ENCODE data around the gene DNAJB8. TPM values are rescaled to one million over a fixed set of nuclear protein-coding genes. Genes with fewer than 3 reads are reported as not detected.

Gene DNAJB8
- total and polyA plus RNA-seq, 2 donors (not counting 1 experiment from before 2014, with no cell fraction given): not detected

DNA sequence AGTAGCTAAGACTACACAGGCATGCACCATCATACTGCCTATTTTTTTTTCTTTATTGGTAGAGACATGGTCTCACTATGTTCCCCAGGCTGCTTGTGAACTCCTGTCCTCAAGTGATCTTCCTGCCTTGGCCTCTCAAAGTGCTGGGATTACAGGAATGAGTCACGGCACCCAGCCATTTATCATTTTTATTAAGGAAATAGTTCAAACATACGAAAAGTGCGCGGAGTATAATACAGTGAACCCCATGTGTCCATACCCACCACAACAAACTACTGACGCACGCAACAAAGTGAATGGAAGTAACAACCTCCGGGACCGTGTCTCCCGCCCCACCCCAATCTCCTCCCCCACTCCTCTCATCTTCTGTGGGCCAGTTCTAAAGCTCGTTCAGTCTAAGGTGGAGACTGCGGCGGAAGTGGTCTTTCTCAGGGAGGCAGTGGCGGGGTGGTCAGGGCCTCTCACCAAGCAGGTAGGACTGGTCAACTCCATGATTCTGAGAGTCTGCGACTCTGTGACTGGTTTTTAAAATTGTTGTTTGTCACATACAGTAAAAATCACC is 42.1 kb downstream of the DNAJB8 start:
- Histone ChIP-seq H3K9me3 (ENCODE audit: control insufficient read depth, insufficient read depth, low read depth, low read length) (no peaks in the 10 kb centered on the region), H3K9ac (ENCODE audit: insufficient read depth, low read length) (no peak overlapping the region), H3K27me3 (ENCODE audit: control insufficient read depth, insufficient read depth, low read length) (peaks cover 5% of the 10 kb centered on the region), H3K79me2 (ENCODE audit: control insufficient read depth, insufficient read depth, low read length) (no peaks in the 10 kb centered on the region), H3K36me3 (ENCODE audit: control insufficient read depth, insufficient read depth, low read length) (no peaks in the 10 kb centered on the region), H4K20me1 (ENCODE audit: control insufficient read depth, extremely low read depth, insufficient read depth, low read length) (no peaks in the 10 kb centered on the region), H3K4me2 (ENCODE audit: extremely low read depth, insufficient read depth, low read length) (no peak overlapping the region), H2AFZ (ENCODE audit: low read length) (no peak overlapping the region), H3K27ac (ENCODE audit: insufficient read depth, low read length) (no peak overlapping the region), H3K4me3 (replicated peaks in 1 of 4; ENCODE audit: control extremely low read depth in 1 of 4, insufficient read depth in 1 of 4, low read depth in 3 of 4, low read length in 4 of 4) (no peak overlapping the region), H3K4me1 (ENCODE audit: control insufficient read depth, extremely low read depth, insufficient read depth, low read length) (peaks cover 2% of the 10 kb centered on the region)
- TF ChIP-seq, protein P1, sequence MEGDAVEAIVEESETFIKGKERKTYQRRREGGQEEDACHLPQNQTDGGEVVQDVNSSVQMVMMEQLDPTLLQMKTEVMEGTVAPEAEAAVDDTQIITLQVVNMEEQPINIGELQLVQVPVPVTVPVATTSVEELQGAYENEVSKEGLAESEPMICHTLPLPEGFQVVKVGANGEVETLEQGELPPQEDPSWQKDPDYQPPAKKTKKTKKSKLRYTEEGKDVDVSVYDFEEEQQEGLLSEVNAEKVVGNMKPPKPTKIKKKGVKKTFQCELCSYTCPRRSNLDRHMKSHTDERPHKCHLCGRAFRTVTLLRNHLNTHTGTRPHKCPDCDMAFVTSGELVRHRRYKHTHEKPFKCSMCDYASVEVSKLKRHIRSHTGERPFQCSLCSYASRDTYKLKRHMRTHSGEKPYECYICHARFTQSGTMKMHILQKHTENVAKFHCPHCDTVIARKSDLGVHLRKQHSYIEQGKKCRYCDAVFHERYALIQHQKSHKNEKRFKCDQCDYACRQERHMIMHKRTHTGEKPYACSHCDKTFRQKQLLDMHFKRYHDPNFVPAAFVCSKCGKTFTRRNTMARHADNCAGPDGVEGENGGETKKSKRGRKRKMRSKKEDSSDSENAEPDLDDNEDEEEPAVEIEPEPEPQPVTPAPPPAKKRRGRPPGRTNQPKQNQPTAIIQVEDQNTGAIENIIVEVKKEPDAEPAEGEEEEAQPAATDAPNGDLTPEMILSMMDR (conservative IDR thresholded peaks at IDR 0.05 in 1 of 2, IDR thresholded peaks at IDR 0.05 in 1 of 2; ENCODE audit: low read depth in 1 of 2, low read length in 2 of 2): no peak
- no peak for TF ChIP-seq EZH2 (IDR thresholded peaks at IDR 0.05; ENCODE audit: low read length, missing control alignments)
- peak; percentile 57 to 71 for DNase-seq (ENCODE audit: low read depth in 2 of 2)

DNA sequence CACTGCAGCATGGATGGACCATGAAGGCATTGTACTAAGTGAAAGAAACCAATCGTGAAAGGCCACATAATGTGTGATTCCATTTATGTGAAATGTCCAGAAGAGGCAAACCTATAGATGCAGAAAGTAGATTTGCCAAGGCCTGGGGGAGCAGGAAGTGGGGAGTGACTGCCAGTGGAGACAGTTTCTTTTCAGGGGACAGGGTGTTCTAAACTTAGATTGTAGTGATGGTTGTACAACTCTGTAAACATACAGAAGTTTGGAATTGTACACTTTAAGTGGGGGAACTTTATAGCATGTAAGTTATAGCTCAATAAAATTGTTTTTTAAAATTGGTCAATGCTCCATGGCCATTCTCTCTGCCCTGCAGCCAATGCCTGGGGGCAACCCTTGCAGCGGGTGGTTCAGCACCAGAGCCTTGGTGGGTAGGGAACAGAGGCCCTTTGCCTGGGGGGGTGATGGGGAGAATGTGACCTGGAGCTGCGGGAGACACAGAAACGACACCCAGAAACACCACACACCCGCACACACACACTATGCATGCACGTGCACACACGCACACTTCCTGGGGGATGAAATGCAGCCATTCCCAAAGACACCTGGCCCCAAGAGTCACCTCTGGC is 43.1 kb downstream of the DNAJB8 start:
- no peak overlapping the region for H2AFZ ChIP-seq (ENCODE audit: low read length)
- H3K9me3 ChIP-seq (ENCODE audit: control insufficient read depth, insufficient read depth, low read depth, low read length): no peaks in the 10 kb centered on the region
- H3K4me3 ChIP-seq (replicated peaks in 1 of 4; ENCODE audit: control extremely low read depth in 1 of 4, insufficient read depth in 1 of 4, low read depth in 3 of 4, low read length in 4 of 4): no peak overlapping the region
- TF ChIP-seq, protein P1 (conservative IDR thresholded peaks at IDR 0.05 in 1 of 2, IDR thresholded peaks at IDR 0.05 in 1 of 2; ENCODE audit: low read depth in 1 of 2, low read length in 2 of 2): no peak
- no peak for TF ChIP-seq EZH2 (IDR thresholded peaks at IDR 0.05; ENCODE audit: low read length, missing control alignments)
- peaks cover 4% of the 10 kb centered on the region for H3K27me3 ChIP-seq (ENCODE audit: control insufficient read depth, insufficient read depth, low read length)
- no peak for DNase-seq (ENCODE audit: low read depth in 2 of 2)
- peaks cover 2% of the 10 kb centered on the region for H3K4me1 ChIP-seq (ENCODE audit: control insufficient read depth, extremely low read depth, insufficient read depth, low read length)
- no peak overlapping the region for H3K27ac ChIP-seq (ENCODE audit: insufficient read depth, low read length)
- H4K20me1 ChIP-seq (ENCODE audit: control insufficient read depth, extremely low read depth, insufficient read depth, low read length): no peaks in the 10 kb centered on the region
- no peaks in the 10 kb centered on the region for H3K79me2 ChIP-seq (ENCODE audit: control insufficient read depth, insufficient read depth, low read length)
- no peak overlapping the region for H3K9ac ChIP-seq (ENCODE audit: insufficient read depth, low read length)
- no peak overlapping the region for H3K4me2 ChIP-seq (ENCODE audit: extremely low read depth, insufficient read depth, low read length)
- no peaks in the 10 kb centered on the region for H3K36me3 ChIP-seq (ENCODE audit: control insufficient read depth, insufficient read depth, low read length)

DNA sequence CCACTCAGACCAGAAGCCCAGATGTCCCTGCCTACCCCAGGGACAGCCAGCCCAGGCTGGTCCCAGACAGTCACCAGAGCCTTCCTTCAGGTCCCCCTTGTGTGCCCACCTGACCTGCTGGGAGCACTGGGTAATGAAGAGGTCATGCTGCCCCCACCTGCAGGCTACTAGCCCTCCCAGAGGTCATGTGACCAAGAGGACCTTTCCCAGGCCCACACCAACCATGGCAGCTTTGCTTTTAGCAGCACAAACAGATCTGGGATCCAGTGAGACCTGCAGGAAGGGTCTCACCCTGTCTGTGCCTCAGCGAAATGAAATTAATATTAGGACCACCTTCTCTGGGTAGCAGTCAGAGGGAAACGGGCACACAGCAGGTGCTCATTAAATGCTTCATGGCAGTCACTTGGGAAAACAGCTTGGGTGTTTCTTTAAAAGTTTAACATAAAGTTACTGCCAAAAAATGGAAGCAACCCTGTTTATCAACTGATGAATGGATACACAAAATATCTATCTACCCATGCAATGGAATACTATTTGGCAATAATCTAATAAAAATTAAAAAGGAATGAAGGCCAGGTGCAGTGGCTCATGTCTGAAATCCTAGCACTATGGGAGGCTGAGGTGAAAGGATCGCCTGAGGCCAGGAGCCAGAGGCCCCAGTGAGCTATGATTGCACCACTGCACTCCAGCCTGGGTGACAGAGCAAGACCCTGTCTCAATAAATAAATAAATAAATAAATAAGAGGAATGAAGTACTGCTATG is 43.7 kb downstream of the DNAJB8 start:
- H3K27ac ChIP-seq (ENCODE audit: insufficient read depth, low read length): no peak overlapping the region
- no peak for TF ChIP-seq EZH2 (IDR thresholded peaks at IDR 0.05; ENCODE audit: low read length, missing control alignments)
- TF ChIP-seq, protein P1 (conservative IDR thresholded peaks at IDR 0.05 in 1 of 2, IDR thresholded peaks at IDR 0.05 in 1 of 2; ENCODE audit: low read depth in 1 of 2, low read length in 2 of 2): no peak
- H3K9me3 ChIP-seq (ENCODE audit: control insufficient read depth, insufficient read depth, low read depth, low read length): no peaks in the 10 kb centered on the region
- peaks cover 2% of the 10 kb centered on the region for H3K4me1 ChIP-seq (ENCODE audit: control insufficient read depth, extremely low read depth, insufficient read depth, low read length)
- H3K4me2 ChIP-seq (ENCODE audit: extremely low read depth, insufficient read depth, low read length): no peak overlapping the region
- no peak overlapping the region for H2AFZ ChIP-seq (ENCODE audit: low read length)
- H4K20me1 ChIP-seq (ENCODE audit: control insufficient read depth, extremely low read depth, insufficient read depth, low read length): no peaks in the 10 kb centered on the region
- H3K9ac ChIP-seq (ENCODE audit: insufficient read depth, low read length): no peak overlapping the region
- no peaks in the 10 kb centered on the region for H3K36me3 ChIP-seq (ENCODE audit: control insufficient read depth, insufficient read depth, low read length)
- no peak for DNase-seq (ENCODE audit: low read depth in 2 of 2)
- H3K79me2 ChIP-seq (ENCODE audit: control insufficient read depth, insufficient read depth, low read length): no peaks in the 10 kb centered on the region
- H3K4me3 ChIP-seq (replicated peaks in 1 of 4; ENCODE audit: control extremely low read depth in 1 of 4, insufficient read depth in 1 of 4, low read depth in 3 of 4, low read length in 4 of 4): no peak overlapping the region
- peaks cover under 1% of the 10 kb centered on the region for H3K27me3 ChIP-seq (ENCODE audit: control insufficient read depth, insufficient read depth, low read length)

Measured in fibroblast of lung (primary cell).